ENCODE data around the gene WDR46. TPM values are rescaled to one million over a fixed set of nuclear protein-coding genes. Genes with fewer than 3 reads are reported as not detected.

The WDR46 gene
- total RNA-seq, 1 donor from 2014 or later: 17.8 TPM

DNA sequence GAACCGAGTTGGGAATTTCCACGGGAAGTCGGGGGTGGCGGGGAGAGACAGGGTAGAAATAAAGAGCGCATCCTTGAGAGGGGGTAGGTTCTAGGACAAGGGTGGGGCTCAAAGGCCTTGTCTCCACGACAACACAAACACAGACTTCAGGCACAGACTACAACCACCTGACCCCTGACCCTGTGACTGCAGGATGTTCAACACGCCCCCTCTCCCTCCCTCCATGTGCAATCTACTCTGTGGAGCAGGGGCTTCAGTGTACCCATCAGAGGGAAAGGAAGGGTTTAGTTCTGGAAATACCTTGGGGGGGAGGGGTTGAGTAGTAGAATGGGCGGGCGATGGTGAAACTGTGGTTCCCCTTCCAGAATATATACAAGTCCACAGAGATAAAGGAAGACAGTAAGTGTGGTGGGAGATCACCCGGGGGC, 25.5 kb upstream of the WDR46 start:
- ATAC-seq: peak; percentile 8
- DNase-seq (ENCODE audit: low spot score): no peak

DNA sequence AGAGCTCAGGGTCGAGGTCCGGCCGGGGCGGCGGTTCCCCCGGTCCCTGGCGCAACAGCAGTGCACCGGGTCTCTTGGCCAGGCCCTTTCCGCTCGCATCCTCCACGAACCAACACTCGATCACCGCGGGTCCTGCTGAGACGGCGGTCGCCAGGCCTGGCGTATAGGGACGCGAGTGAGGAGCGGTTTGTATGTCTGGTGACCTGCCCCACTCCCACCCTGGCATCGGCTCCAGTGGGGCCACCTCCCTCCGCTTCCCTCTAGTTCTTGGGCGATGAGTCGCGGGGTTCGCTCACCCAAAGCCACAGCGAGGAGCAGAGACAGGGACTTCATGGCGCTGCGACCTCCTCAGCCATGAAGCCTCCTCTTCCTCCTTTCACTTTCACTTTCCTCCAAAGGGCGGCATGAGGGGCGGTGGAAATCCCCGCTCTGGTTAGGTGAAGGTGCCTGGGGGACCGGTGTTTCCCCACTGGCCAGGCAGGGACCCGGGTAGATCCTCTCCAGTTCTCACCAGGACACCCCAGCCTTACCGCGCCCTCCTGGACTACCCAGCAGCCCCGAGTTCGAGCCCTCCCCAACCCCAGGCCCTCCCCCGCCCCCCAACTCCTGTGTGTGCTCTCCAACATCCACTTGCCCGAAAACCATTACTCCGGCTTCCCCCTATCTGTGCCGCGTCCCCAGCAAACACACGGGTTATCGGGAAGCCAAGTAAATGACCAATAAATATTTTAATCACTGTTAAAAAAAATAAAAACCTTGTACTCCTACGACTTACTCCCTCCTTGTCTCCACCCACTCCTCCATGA, 24.9 kb upstream of the WDR46 start, which contains the start of gene TAPBP:
TSS of gene TAPBP (minus strand) at position 370 of the 806 bp plus-strand sequence. CDS start at position 333, 37 bp downstream.
- peak; percentile 31 for ATAC-seq
- DNase-seq (ENCODE audit: low spot score): no peak

DNA sequence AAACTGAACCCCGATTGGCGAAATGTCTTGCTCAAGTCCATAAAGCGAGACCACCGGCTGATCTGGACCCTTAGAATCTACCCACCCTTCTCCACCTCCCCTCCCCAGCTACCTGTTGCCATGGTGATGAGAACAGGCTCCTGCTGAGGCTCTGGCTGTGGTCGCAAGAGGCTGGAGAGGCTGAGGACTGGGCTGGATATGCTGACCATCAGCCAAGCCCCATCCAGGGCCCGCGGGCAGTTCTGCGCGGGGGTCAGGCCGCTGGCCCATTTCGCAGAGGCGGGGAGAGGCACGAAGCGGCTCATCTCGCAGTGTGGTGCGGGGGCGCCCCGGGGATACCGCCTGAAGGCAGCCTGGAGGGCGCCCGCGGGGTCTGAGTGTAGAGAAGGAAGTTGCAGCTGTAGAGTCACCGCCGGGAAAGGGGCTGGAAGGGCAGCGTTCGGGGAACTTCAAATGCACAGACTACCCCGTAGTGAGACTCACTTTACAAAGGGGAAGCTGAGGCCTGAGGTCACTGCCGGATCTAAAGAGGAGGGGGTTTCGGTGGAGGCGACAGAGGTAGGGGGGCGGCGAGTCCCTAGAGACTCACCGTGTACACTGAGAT, 24.2 kb upstream of the WDR46 start:
- no peak for DNase-seq (ENCODE audit: low spot score)
- ATAC-seq: peak; percentile 4

DNA sequence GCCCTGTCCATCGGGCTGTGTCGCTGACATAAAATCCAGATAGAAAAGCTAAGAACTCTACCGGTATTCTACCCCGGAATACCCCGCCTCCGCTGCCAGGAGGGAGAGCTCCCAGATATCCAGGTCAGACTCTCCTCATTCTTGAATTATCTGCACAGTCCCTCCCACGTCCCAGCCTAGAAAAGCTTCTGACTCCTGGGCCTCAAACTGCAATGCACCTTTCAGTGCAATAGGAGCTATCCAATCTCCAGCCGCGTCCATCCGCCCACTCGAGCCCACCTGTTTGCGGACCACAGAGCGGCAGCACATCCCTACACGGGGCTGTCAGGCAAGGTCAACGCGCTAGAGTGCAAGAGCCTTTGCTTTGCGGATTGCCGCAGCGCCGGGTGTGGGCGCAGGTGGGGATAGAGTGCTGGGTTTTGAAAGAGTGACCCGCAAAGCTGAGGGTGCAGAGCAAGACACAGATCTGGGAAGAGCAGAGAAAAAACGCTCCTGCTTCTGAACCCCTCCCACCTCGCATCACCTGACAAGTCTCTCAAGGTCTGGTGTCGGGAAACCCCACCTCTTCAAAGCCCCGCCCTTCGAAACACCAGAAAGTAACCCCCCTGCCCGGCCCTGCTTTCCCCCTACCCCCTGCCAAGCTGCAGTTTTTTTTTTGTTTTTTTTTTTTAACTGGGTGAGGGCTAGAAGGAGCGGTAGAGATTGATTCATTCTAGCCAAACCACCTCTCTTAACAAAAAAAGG, 23.5 kb upstream of the WDR46 start:
- DNase-seq (ENCODE audit: low spot score) (peak; percentile 80), ATAC-seq (peak; percentile 67)

DNA sequence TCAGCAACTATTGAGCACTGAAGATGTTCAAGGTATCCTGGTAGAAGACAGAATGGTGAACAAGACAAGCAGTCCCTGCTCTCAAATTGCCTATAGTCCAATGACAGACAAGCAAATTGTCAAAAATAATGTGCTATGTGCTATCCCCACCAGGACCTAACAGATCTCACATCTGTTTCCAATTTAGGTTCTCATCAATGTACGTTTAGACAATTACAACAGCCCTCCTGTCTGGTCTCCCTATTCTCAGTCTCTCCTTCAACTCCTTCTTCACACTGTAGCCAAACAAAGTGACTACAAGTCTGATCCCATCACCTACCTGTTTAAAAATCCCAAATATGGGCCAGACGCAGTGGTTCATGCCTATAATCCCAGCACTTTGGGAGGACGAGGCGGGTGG, 17.3 kb upstream of the WDR46 start:
- ATAC-seq: no peak
- no peak for DNase-seq (ENCODE audit: low spot score)

DNA sequence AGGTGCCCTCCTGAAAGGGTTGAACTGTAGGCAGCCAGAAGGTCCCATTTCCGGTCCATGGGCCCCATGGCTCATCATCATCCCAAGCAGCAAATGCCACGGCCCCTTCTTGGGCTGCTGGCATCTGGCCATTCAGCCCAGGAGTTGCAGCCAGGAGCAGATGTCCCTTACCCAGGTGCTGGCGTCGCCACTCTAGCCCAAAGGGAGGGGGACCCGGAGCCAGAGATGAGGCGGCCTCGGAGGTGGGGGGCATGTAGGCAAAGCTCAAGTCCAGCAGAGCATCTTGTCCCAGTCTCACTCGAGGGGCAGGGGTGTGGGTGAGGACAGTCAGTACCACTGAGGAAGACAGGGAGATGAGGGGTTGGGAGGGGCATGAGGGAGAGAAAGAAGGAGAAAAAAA, 16.0 kb upstream of the WDR46 start:
- ATAC-seq: no peak
- no peak for DNase-seq (ENCODE audit: low spot score)

DNA sequence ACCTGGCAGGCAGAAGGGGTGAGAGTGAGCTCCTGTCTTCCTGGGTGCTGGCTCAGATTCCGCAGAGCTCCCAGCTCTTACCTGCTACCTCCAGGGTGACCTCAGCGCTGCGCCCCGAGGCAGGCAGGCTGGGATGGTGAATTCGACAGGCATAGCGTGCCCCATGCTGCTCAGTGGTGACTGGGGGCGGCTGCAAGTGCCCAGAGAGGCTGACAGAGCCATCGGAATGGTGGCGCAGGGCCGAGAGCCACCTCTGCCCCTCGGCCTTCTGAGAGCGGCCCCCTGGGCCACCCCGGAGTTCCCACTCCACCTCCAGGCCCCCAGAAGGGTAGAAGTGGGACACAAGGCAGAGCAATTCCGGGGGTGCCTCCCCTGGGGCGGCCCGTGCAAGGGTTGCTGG, 15.2 kb upstream of the WDR46 start:
- no peak for DNase-seq (ENCODE audit: low spot score)

DNA sequence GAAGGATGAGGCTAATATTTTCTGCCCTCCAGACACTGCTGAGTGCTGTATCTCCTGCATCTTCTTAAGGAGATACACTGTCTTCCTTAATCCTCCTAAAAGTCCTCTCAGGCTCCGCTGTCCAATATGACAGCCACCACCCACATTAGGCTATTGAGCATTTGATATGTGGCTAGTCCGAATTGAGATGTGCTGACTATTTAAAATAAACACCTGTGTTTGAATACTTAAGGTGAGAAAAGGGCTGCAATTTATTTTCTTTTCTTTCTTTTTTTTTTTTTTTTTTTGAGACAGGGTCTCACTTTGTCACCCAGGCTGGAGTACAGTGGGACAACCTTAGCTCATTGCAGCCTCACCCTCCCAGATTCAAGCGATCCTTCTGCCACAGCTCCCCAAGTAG, 12.8 kb upstream of the WDR46 start:
- DNase-seq (ENCODE audit: low spot score) (no peak), ATAC-seq (no peak)

More for the DNA sequence above, 15.2 kb upstream of the WDR46 start:
- ATAC-seq: no peak

DNA sequence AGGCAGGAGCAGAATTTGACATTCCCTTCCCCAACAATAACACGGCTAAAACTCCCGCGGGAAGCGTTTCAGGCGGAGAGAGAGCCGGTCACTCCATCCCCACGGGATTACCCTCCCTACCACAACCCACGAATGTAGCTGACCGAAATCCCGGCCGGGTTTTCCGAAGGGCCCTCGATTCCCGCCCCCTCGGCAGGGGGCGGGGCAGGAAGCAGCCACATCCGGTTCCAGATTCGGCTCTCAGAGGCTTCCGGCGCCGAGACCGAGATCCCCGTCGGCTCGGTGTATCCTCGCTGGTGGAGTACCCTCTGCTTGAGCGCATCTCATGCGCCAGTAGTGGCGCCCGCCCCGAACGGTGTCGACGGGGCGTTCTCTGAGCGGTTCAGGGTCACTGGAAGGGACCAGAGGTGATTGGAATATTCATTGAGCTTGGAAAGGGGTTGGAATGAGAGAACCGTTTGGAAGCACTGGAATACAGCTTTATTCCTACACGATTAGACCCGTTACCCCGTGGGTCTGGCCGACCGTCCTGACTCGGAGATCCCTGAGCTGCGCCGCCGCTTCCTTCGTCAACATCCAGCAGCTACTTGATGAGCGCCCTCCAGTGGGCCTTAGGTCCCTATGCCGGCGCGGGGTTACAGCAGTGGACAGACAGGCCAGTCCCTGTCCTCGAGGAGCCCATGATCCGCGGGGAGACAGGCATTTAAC, 10.4 kb upstream of the WDR46 start:
- DNase-seq (ENCODE audit: low spot score) (peak; percentile 93), ATAC-seq (peak; percentile 80)

DNA sequence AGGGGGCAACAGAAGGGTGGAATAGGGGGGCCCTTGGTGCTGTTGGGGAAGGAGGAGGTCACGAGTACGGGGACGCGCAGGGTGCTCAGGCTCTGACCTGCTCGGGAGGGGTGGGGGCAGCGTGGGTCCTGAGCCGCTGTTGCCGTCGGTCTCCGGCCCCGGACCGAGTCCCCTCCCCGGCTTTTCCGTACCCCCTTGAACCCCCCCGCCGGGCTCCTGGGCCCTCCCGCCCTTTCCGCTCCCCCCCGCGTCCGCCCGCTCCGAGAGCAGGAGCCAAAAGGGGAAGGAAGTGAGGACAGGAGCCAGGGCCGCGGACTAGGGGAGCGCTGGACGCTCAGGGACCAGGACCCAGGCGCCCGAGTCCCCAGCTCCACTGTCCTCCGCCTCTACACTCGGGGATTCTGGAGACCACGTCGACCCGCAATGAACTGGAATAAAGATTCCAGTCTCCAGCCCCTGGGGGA, 9.8 kb upstream of the WDR46 start, which contains the start of gene RGL2:
TSS of gene RGL2 (minus strand) at position 170 of the 464 bp plus-strand sequence. CDS start 332 bp downstream, outside the sequence.
- peak; percentile 55 for ATAC-seq
- peak; percentile 80 for DNase-seq (ENCODE audit: low spot score)

DNA sequence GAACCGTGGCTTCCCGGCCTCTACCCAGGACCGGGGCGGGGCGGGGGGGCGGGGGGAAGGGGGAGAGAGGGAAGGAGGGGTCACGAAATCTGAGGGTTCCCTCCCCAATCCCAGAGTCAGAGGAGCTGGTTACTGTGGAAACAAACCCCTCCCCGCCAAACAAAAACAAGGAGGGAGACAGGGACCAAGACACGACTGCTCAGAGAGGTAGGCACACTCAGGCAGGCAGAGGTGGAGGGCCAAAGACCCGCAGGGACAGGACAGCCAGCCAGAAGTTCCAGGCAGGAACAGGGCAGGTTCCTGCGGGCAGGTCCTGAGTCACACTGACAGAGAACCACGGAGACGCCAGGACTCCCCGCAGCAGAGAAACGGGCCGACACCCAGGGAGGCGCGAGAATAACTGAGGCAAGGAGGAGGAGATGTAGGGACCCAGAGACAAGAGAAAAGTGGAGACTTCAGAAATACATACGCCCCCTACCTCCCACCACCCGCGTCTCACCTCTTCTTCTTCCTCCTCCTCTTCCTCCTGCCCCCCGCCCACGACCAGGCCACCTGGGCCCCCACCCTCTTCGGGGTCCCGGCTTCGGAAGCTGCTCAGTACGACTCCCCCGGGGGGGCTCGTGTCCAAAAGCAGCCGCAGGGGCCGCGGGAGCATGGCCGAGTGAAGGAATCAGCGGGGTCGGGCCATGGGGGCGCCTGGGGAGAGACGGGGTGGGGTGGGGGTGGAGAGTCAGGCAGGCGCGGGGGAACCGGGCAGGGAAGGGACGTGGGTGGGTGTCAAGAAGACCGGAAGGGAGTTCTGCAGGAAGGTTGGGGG, 9.1 kb upstream of the WDR46 start:
- DNase-seq (ENCODE audit: low spot score): peak; percentile 83
- ATAC-seq: peak; percentile 61

DNA sequence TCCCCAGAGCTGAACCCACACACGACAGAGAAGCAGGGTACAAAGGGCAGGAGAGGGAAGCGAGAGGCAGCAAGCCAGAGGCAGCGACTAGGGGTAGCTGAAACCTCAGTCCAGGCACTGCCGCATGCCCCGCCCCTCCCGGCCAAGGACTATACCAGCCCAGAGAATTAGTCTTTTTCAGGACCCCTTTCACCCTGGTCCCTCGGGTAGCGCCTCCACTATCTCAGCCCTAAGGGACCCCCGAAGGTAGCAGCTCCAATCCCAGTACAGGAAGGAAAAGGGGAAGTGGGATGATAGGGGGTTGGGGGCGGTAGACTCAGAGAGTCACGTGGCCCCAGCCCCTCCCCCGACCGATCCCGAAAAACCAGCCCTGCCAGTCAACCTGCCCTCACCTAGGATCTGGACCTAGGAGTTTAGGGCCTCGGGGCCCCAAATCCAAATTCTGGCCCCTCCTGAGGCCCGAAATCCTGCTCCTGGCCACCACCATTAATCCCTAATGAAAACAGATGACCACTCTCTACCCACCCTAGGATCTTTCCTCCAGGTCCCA, 8.4 kb upstream of the WDR46 start:
- ATAC-seq (peak; percentile 41), DNase-seq (ENCODE audit: low spot score) (peak; percentile 73)

DNA sequence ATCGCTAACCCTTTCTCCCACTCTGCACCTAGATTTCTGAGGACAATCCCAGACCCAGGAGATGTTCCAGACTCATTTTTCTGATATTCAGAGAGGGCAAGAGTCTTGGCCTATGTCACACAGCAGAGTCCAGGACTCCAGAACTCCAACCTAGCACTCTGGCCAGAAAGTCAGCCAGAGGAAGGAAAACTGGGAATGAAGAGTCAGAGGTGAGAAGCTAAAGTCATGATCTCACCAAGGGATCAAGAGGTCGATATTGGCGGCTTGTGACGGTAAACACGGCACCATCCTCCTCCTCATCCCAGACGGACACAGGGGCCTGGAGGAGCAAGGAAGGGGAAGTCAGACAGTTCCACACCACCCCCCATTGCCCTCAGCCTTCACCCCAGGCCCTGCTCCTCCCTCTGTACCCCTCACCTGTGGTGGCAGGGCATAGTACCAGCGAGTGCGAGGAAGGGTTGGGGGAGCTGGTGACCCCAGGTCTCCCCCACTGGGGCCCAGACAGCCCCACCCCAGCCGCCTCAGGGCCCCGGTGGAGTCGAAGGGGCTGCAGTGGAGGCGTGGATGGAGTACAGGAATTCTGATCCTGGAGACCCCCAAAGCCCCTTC, 7.9 kb upstream of the WDR46 start:
- DNase-seq (ENCODE audit: low spot score) (no peak), ATAC-seq (no peak)

DNA sequence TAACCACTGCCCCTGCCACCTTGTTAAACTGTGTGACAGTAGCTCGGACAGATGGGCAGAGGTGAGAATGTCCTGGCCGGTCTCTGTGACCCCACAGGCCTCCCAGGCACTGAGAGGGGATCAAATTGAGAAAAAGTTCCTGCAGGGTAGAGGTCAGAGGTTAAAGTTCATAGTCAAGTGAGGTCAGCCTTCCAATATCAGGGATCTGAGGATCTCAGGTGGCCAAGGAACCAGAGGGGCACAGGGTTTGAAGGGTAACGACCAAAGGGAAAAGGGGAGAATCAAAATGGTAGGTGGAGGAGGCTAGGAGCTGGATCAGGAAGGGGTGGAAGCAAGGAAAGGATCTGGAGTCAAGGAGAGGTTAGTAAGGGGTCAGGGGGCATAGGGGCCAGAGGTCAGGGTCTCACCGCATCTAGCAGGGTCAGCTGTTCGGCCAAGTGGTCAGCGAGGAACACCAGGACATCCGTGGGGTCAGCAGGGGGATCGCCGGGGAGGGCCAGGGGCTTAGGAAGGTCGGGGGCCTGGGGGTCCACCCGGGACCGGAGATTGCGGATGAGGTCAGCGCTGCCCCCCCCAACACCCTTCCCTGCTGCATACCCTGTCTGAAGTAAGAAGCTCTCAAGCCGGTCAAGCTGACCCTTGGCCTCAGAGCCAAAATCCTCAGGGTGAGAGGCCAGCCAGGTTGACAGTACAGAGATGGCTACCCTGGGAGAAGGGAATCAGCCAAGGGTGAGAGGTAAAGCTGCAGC, 6.8 kb upstream of the WDR46 start:
- no peak for DNase-seq (ENCODE audit: low spot score)
- ATAC-seq: no peak

DNA sequence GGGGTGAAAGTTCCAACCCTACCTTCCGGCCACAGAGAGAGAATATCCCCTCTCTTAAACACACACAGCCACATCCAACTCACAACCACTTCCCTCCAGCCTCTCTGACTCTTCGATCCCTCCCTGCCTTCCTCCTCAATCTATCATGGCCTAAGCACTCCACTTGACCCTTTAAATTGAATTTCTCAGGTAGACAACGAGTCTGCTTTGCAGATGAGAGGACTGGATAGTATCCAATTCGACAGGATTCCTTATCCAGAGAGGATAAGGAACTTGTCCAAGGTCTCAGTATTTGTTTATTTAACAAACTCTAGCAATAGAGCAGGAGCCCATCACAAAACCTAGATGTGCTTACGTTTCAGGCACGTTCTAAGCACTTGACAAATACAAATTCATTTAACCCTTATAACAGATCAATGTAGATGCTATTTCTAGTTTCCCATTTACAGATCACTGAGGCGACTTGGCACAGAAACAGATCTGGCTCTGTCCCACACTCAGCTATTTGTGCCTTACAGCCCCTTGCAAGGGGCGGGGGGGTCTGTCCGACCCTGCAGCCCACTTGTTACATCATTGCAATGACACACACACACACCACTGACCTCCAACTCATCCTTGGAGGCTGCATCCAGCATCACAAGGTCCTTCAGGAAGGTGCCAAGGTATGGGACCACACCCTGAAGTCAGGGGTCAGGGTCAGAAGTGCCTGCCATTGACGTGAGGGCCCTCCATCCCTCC, 5.2 kb upstream of the WDR46 start:
- DNase-seq (ENCODE audit: low spot score) (no peak), ATAC-seq (no peak)

DNA sequence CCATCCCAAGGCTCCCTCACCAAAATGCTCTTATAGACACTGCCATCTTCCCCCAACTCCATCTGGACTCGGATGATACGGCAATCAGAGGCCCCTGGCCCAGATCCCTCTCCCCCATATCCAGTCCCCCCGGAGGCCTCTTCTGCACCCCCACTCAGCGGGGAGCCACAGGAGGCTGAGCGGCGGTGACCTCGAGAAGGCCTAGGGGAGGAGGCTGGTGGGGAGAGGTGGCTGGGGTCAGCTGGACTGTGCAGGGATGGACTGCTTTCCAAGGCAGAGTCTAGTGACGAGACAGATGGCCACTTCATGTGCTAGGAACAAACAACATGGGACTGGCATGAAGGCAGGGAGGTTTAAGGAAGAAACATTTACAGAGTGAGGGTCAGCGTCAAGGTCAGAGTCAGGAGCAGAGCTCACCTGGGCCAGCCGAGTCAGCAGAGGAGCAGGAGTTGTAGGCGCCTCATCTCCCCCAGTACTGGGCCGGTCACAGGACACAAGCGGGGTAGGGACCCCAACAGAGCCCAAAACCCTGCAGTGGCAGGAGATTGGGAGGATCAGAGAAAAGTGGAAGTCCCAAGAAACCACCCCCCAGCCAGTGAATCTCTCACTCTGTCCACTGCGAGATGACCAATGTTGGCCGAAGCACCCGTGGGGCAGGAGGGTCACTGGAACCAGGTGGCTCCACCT, 4.1 kb upstream of the WDR46 start:
- DNase-seq (ENCODE audit: low spot score) (no peak), ATAC-seq (no peak)

DNA sequence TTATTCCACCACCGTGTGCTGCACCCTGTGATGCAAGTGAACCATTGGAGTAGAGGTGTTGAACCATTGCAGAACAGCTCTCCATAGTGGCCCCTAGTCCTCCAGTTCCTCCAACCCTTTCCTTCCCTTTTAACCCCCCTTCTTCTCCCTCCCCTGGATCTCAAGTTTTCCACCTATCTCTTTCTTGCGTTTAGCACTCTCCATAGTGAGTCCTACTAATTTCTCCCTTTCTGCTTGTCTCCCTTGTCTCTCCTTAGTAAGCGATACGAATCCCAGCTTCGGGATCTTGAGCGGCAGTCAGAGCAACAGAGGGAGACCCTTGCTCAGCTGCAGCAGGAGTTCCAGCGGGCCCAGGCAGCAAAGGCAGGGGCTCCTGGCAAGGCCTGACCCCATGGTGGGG, 1.4 kb upstream of the WDR46 start:
- no peak for DNase-seq (ENCODE audit: low spot score)
- ATAC-seq: no peak
